Measurements from ENCODE around the gene NOTCH4. TPM values are rescaled to one million over a fixed set of nuclear protein-coding genes. Genes with fewer than 3 reads are reported as not detected.
A peak's percentile ranks its signal among the peaks of the same experiment; 100 is the strongest.

The NOTCH4 gene
- total and polyA plus RNA-seq, 2 experiments from 2014 or later, result 2.7 to 2.8 TPM

GRCh38 chr6:32189069-32189741 is 34.7 kb downstream of the NOTCH4 start:
- H3K27me3 Mint-ChIP-seq (ENCODE audit: insufficient read depth, low read depth, poor library complexity), result peaks cover 27% of the 10 kb centered on the region
- peak overlapping the region; percentile 95 for H3K27ac Mint-ChIP-seq
- Histone ChIP-seq H3K79me2 (replicated peaks; ENCODE audit: insufficient read depth) (peaks cover 12% of the 10 kb centered on the region), H3K27me3 (ENCODE audit: insufficient read depth) (no peaks in the 10 kb centered on the region), H3F3A (replicated peaks; ENCODE audit: low read depth) (peaks cover 17% of the 10 kb centered on the region), H2AFZ (no peak overlapping the region), H4K20me1 (replicated peaks; ENCODE audit: insufficient read depth) (no peaks in the 10 kb centered on the region), H3K36me3 (ENCODE audit: insufficient read depth) (peaks cover 3% of the 10 kb centered on the region; the same call in 1 of the 2 replicates), H3K4me1 (ENCODE audit: insufficient read depth) (peaks cover 44% of the 10 kb centered on the region), H3K4me2 (peak overlapping the region; percentile 89), H3K9me2 (ENCODE audit: insufficient read depth) (no peaks in the 10 kb centered on the region), H3K27ac (ENCODE audit: low read depth) (peak overlapping the region; percentile 19; the same call in 1 of the 2 replicates), H3K4me3 (peak overlapping the region; percentile 66)
- H3K36me3 Mint-ChIP-seq (ENCODE audit: low read depth), result peaks cover 37% of the 10 kb centered on the region
- peak; percentile 2; the same call in 2 of the 3 replicates for ATAC-seq
- no peaks in the 10 kb centered on the region; the same call in 2 of the 3 replicates for H3K9me3 Mint-ChIP-seq
- peak; percentile 14 for DNase-seq (ENCODE audit: low spot score)
- H3K4me1 Mint-ChIP-seq, result peaks cover 58% of the 10 kb centered on the region
- TF ChIP-seq CTCF (conservative IDR thresholded peaks at IDR 0.05; ENCODE audit: low read depth in 2 of 2), result no peak
- no peak for TF ChIP-seq NANOG (IDR thresholded peaks at IDR 0.05; ENCODE audit: borderline replicate concordance)
- no peak for TF ChIP-seq STAT1 (IDR thresholded peaks at IDR 0.05; ENCODE audit: unreplicated experiment)
- no peak for TF ChIP-seq POLR2AphosphoS5 (IDR thresholded peaks at IDR 0.05; ENCODE audit: low read depth)
- TF ChIP-seq ZNF331 (CRISPR knock-in tag; IDR thresholded peaks at IDR 0.05; ENCODE audit: low read depth), result no peak
- no peak for TF ChIP-seq REST (IDR thresholded peaks at IDR 0.05; ENCODE audit: unreplicated experiment)
- no peak for TF ChIP-seq ETS1 (IDR thresholded peaks at IDR 0.05)
- TF ChIP-seq EZH2phosphoT487 (IDR thresholded peaks at IDR 0.05; ENCODE audit: unreplicated experiment), result no peak
- no peak for TF ChIP-seq EZH2 (IDR thresholded peaks at IDR 0.05; ENCODE audit: low read depth, unreplicated experiment)
- TF ChIP-seq ZNF462 (CRISPR knock-in tag; IDR thresholded peaks at IDR 0.05), result no peak
- peak overlapping the region; percentile 89 for H3K4me3 Mint-ChIP-seq

Data from GM23338 (cell line).